Neural cell (in vitro differentiated cells): ENCODE results near the gene SLAMF7. TPM values are rescaled to one million over a fixed set of nuclear protein-coding genes. Genes with fewer than 3 reads are reported as not detected.

Experiments
- H2AFZ ChIP-seq: fragments of 200-600, 300-800 bp; sonication (generic), shearing (Covaris generic); 2 replicates; pipeline ENCODE4 v1.6.0; 2014; ENCODE audit warnings: low read depth, mild to moderate bottlenecking, antibody characterized with exemption, low read length, moderate library complexity
- H3F3A ChIP-seq: fragments of 200-600 bp; shearing (Covaris generic); 2 replicates; pipeline ENCODE4 v1.6.1; 2016; ENCODE audit warnings: mild to moderate bottlenecking, moderate library complexity, mixed read lengths, antibody characterized with exemption, low read length; ENCODE audit not compliant: insufficient read depth, poor library complexity, severe bottlenecking
- H3K27ac ChIP-seq: fragments of 200-600, 300-800 bp; sonication (generic), shearing (Covaris generic); 2 replicates; pipeline ENCODE4 v1.5.1; 2014; ENCODE audit warnings: mild to moderate bottlenecking, low read length, moderate library complexity
- H3K27me3 ChIP-seq: fragments of 300-800, 200-600 bp; sonication (generic), shearing (Covaris generic); 2 replicates; pipeline ENCODE4 v1.6.0; 2014; ENCODE audit warnings: mild to moderate bottlenecking, low read depth, low read length, moderate library complexity; ENCODE audit not compliant: insufficient read depth
- H3K36me3 ChIP-seq: fragments of 300-800, 200-600 bp; sonication (generic), shearing (Covaris generic); 2 replicates; pipeline ENCODE4 v1.5.1; 2014; ENCODE audit warnings: mild to moderate bottlenecking, antibody characterized with exemption, low read length, moderate library complexity; ENCODE audit not compliant: insufficient read depth
- H3K4me2 ChIP-seq: fragments of 300-800, 200-600 bp; sonication (generic), shearing (Covaris generic); 2 replicates; pipeline ENCODE4 v1.6.0; 2014; ENCODE audit warnings: mild to moderate bottlenecking, low read length
- H3K4me3 ChIP-seq: fragments of 300-800, 200-600 bp; sonication (generic), shearing (Covaris generic); 2 replicates; pipeline ENCODE4 v1.5.1; 2014; ENCODE audit warnings: mild to moderate bottlenecking, low read length, moderate library complexity
- H3K79me2 ChIP-seq: fragments of 200-600 bp; shearing (Covaris generic); replicated peaks from 2 replicates; pipeline ENCODE4 v1.6.0; 2014; ENCODE audit warnings: mild to moderate bottlenecking, low read length, moderate library complexity; ENCODE audit not compliant: insufficient read depth
- H3K9ac ChIP-seq: fragments of 300-800, 200-600 bp; sonication (generic), shearing (Covaris generic); 2 replicates; pipeline ENCODE4 v1.6.1; 2016; ENCODE audit warnings: mild to moderate bottlenecking, low read length, mixed read lengths
- H3K9me2 ChIP-seq: fragments of 200-600 bp; shearing (Covaris generic); 2 replicates; pipeline ENCODE4 v1.6.1; 2016; ENCODE audit warnings: mild to moderate bottlenecking, low read length, mixed read lengths; ENCODE audit not compliant: insufficient read depth
- H3K9me3 ChIP-seq: fragments of 200-600, 300-800 bp; sonication (generic), shearing (Covaris generic); 2 replicates; pipeline ENCODE4 v1.6.1; 2016; ENCODE audit warnings: mild to moderate bottlenecking, mixed run types, low read length, moderate library complexity, mixed read lengths
- H4K20me1 ChIP-seq: fragments of 200-600 bp; shearing (Covaris generic); 2 replicates; pipeline ENCODE4 v1.6.1; 2016; ENCODE audit warnings: mild to moderate bottlenecking, mixed run types; ENCODE audit not compliant: insufficient read depth
- CTCF ChIP-seq: fragments of 450-650 bp; IDR thresholded peaks from 2 replicates; pipeline ENCODE4 v1.5.1; 2014; ENCODE audit warnings: antibody characterized with exemption, mild to moderate bottlenecking, moderate library complexity; ENCODE audit not compliant: poor library complexity, severe bottlenecking
- EP300 ChIP-seq: fragments of 450-650 bp; conservative IDR thresholded peaks from 2 replicates; pipeline ENCODE4 v1.6.1; 2014; ENCODE audit warnings: antibody characterized with exemption, mild to moderate bottlenecking, moderate library complexity; ENCODE audit not compliant: poor library complexity, severe bottlenecking
- EZH2 ChIP-seq: fragments of 200-600, 300-800 bp; shearing (Covaris generic), sonication (generic); IDR thresholded peaks from 2 replicates; pipeline ENCODE4 v1.6.1; 2014; ENCODE audit warnings: antibody characterized with exemption, low read length, borderline replicate concordance, mild to moderate bottlenecking; ENCODE audit not compliant: insufficient read depth, poor library complexity, severe bottlenecking
- MXI1 ChIP-seq: fragments of 450-650 bp; conservative IDR thresholded peaks from 2 replicates; pipeline ENCODE4 v1.6.1; 2014; ENCODE audit warnings: antibody characterized with exemption, mild to moderate bottlenecking; ENCODE audit not compliant: poor library complexity, severe bottlenecking
- POLR2AphosphoS5 ChIP-seq: IDR thresholded peaks from 2 replicates; pipeline ENCODE4 v1.6.1; 2012
- RAD21 ChIP-seq: fragments of 450-650 bp; conservative IDR thresholded peaks from 2 replicates; pipeline ENCODE4 v1.6.1; 2014; ENCODE audit warnings: antibody characterized with exemption, mild to moderate bottlenecking, moderate library complexity
- REST ChIP-seq: IDR thresholded peaks from 2 replicates; pipeline ENCODE4 v1.6.1; 2012; ENCODE audit warnings: borderline replicate concordance
- SMC3 ChIP-seq: fragments of 450-650 bp; conservative IDR thresholded peaks from 2 replicates; pipeline ENCODE4 v1.6.1; 2014; ENCODE audit warnings: antibody characterized with exemption, mild to moderate bottlenecking, moderate library complexity; ENCODE audit not compliant: poor library complexity
- TAF1 ChIP-seq: IDR thresholded peaks from 2 replicates; pipeline ENCODE4 v1.6.1; 2012; ENCODE audit warnings: low read depth
- polyA plus RNA-seq: library from polyadenylated mRNA; depleted of rRNA; stranded (reverse); fragments of >200 nt; gene quantifications from 2 replicates; pipeline ENCODE4 v1.2.3, GENCODE V29; 2014

The SLAMF7 gene
- polyA plus RNA-seq, 1 donor from 2014 or later = not detected

- H3K79me2 ChIP-seq = no peaks in the 10 kb centered on the region
- H3K27me3 ChIP-seq = no peaks in the 10 kb centered on the region
- H3K9me3 ChIP-seq = no peaks in the 10 kb centered on the region
- no peak overlapping the region for H3K4me2 ChIP-seq
- H3K9ac ChIP-seq = no peak overlapping the region
- H3K36me3 ChIP-seq = no peaks in the 10 kb centered on the region
- H2AFZ ChIP-seq = no peak overlapping the region
- no peaks in the 10 kb centered on the region for H4K20me1 ChIP-seq
- H3F3A ChIP-seq = no peaks in the 10 kb centered on the region
- H3K9me2 ChIP-seq = no peaks in the 10 kb centered on the region
- TF ChIP-seq TAF1 (no peak), CTCF (no peak), MXI1 (no peak), EP300 (no peak), RAD21 (no peak), SMC3 (no peak), EZH2 (no peak), REST (no peak), POLR2AphosphoS5 (no peak)
- no peak overlapping the region for H3K27ac ChIP-seq
- no peak overlapping the region for H3K4me3 ChIP-seq
Observed at GRCh38 chr1:160741612-160742348, 2.7 kb downstream of the SLAMF7 start.

- Histone ChIP-seq H3K27ac (no peak overlapping the region), H3K36me3 (no peaks in the 10 kb centered on the region), H3K9ac (no peak overlapping the region), H3F3A (no peaks in the 10 kb centered on the region), H4K20me1 (no peaks in the 10 kb centered on the region), H2AFZ (no peak overlapping the region), H3K27me3 (no peaks in the 10 kb centered on the region), H3K4me3 (no peak overlapping the region), H3K79me2 (no peaks in the 10 kb centered on the region), H3K9me2 (no peaks in the 10 kb centered on the region), H3K4me2 (no peak overlapping the region), H3K9me3 (no peaks in the 10 kb centered on the region)
- TF ChIP-seq EZH2 (no peak), CTCF (no peak), TAF1 (no peak), MXI1 (no peak), POLR2AphosphoS5 (no peak), REST (no peak), RAD21 (no peak), SMC3 (no peak), EP300 (no peak)
Observed at GRCh38 chr1:160742428-160743127, 3.5 kb downstream of the SLAMF7 start.
